ENCODE results near the gene KCNMA1.

DNA sequence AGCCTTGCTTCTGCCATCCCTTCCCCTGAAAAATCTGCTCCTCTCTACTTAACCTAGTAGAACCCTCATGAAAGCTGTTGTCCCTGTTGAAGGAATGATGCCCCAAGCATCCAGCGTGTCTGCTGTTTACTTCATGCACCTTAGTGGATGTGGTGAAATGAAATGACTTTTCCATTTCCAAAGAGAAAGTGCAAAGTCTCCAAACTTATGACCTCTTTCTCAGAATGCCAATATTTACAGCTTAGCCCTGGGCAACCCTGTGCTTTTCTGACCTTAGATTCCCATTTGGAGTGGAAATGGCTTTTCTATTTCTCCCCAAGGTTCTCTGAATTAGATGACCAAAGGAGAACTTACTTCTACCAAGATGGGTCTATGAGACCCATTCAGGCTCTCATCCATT is 256.9 kb downstream of the KCNMA1 start:
- no peak for TF ChIP-seq RAD21 (IDR thresholded peaks at IDR 0.05; ENCODE audit: low read depth)
- no peak for TF ChIP-seq ZBTB7A (IDR thresholded peaks at IDR 0.05; ENCODE audit: low read depth)
- TF ChIP-seq TAF1 (IDR thresholded peaks at IDR 0.05; ENCODE audit: low read depth) = no peak
- no peak for TF ChIP-seq EP300 (IDR thresholded peaks at IDR 0.05; ENCODE audit: borderline replicate concordance)
- TF ChIP-seq, protein P1, sequence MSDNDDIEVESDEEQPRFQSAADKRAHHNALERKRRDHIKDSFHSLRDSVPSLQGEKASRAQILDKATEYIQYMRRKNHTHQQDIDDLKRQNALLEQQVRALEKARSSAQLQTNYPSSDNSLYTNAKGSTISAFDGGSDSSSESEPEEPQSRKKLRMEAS (IDR thresholded peaks at IDR 0.05) = no peak
- TF ChIP-seq YY1 (IDR thresholded peaks at IDR 0.05; ENCODE audit: low read depth) = no peak
- TF ChIP-seq, protein P2, sequence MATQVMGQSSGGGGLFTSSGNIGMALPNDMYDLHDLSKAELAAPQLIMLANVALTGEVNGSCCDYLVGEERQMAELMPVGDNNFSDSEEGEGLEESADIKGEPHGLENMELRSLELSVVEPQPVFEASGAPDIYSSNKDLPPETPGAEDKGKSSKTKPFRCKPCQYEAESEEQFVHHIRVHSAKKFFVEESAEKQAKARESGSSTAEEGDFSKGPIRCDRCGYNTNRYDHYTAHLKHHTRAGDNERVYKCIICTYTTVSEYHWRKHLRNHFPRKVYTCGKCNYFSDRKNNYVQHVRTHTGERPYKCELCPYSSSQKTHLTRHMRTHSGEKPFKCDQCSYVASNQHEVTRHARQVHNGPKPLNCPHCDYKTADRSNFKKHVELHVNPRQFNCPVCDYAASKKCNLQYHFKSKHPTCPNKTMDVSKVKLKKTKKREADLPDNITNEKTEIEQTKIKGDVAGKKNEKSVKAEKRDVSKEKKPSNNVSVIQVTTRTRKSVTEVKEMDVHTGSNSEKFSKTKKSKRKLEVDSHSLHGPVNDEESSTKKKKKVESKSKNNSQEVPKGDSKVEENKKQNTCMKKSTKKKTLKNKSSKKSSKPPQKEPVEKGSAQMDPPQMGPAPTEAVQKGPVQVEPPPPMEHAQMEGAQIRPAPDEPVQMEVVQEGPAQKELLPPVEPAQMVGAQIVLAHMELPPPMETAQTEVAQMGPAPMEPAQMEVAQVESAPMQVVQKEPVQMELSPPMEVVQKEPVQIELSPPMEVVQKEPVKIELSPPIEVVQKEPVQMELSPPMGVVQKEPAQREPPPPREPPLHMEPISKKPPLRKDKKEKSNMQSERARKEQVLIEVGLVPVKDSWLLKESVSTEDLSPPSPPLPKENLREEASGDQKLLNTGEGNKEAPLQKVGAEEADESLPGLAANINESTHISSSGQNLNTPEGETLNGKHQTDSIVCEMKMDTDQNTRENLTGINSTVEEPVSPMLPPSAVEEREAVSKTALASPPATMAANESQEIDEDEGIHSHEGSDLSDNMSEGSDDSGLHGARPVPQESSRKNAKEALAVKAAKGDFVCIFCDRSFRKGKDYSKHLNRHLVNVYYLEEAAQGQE (IDR thresholded peaks at IDR 0.05; ENCODE audit: low read depth) = no peak
- TF ChIP-seq NFIC (IDR thresholded peaks at IDR 0.05) = no peak

Measured in Ishikawa (cell line).